ENCODE measurements around the gene ACSF2. TPM values are rescaled to one million over a fixed set of nuclear protein-coding genes. Genes with fewer than 3 reads are reported as not detected.

Gene ACSF2
- polyA plus RNA-seq, 1 of the 3 experiments (the other 2 are of a cell fraction), result 46.6 TPM

DNA sequence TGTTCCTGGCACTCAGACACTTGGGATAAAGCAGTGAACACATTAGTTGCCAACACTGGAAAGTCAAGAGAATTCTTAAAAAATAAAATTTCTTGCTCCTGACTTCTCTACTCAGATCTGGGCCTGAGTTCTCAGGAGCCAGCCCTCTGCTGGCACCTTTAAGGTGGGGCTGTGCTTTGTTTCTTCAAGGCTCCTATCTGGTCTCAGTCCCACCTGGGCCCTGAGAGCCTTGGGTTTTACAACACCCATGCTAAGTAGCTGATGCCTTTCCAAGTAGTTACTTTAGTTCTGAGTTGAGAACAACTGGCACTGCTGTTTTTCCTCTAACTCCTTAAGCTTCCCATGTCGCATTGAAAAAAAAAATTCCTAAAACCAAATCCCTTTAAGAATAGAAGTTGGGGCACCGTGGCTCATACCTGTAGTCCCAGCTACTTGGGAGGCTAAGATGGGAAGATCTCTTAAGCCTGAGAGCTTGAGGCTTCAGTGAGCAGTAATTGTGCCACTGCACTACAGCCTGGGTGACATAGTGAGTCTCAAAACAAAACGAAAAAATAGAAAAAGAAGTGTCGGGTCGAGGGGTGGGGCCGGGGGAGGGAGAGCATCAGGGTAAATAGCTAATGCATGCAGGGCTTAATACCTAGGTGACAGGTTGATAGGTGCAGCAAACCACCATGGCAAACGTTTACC, 26.1 kb downstream of the ACSF2 start:
- DNase-seq, result no peak
- ChIA-PET CTCF (interaction anchor here (0.7 to 2.5 kb wide), 5 partner anchors 14 to 49 kb away, joined by 3 to 11 read pairs (median 3); no protein-coding TSS in a partner anchor), POLR2A (no interaction called here)
- Histone ChIP-seq H3K4me2 (no peak overlapping the region), H3K79me2 (ENCODE audit: insufficient read depth) (no peaks in the 10 kb centered on the region), H3K27me3 (ENCODE audit: insufficient read depth) (no peaks in the 10 kb centered on the region), H3K9me2 (no peaks in the 10 kb centered on the region), H3K4me3 (ENCODE audit: low read depth in 2 of 2, low read length in 1 of 2) (no peak overlapping the region), H4K20me1 (ENCODE audit: insufficient read depth) (no peaks in the 10 kb centered on the region), H3F3A (replicated peaks; ENCODE audit: insufficient read depth) (peaks cover 4% of the 10 kb centered on the region), H3K27ac (ENCODE audit: low read depth in 2 of 2, low read length in 1 of 2) (no peak overlapping the region), H3K4me1 (ENCODE audit: control insufficient read depth in 1 of 2, insufficient read depth in 2 of 2, low read depth in 1 of 2, low read length in 1 of 2) (no peaks in the 10 kb centered on the region), H2AFZ (ENCODE audit: low read depth) (no peak overlapping the region), H3K9me3 (no peaks in the 10 kb centered on the region), H3K9ac (no peak overlapping the region), H3K36me3 (replicated peaks in 1 of 2; ENCODE audit: control insufficient read depth in 1 of 2, insufficient read depth in 2 of 2, low read length in 1 of 2) (no peaks in the 10 kb centered on the region)
- WGBS (ENCODE audit: low lambda C conversion rate), result 77% methylated on average over 7 of the region's 7 CpGs
- TF ChIP-seq TCF12 (IDR thresholded peaks at IDR 0.05) (no peak), RCOR1 (IDR thresholded peaks at IDR 0.05; ENCODE audit: low read length) (no peak), YY1 (IDR thresholded peaks at IDR 0.05; ENCODE audit: low read depth) (no peak), REST (IDR thresholded peaks at IDR 0.05; ENCODE audit: low read depth, low read length) (no peak), TAF1 (IDR thresholded peaks at IDR 0.05; ENCODE audit: borderline replicate concordance, low read depth, low read length) (no peak), EP300 (IDR thresholded peaks at IDR 0.05; ENCODE audit: borderline replicate concordance in 1 of 2, low read depth in 1 of 2, low read length in 1 of 2) (no peak), TEAD4 (IDR thresholded peaks at IDR 0.05; ENCODE audit: borderline replicate concordance, insufficient read depth) (no peak), NFIC (IDR thresholded peaks at IDR 0.05; ENCODE audit: borderline replicate concordance) (no peak), JUND (IDR thresholded peaks at IDR 0.05) (no peak), MEF2A (IDR thresholded peaks at IDR 0.05; ENCODE audit: borderline replicate concordance, low read depth) (no peak), FOSL2 (IDR thresholded peaks at IDR 0.05; ENCODE audit: borderline replicate concordance, low read depth) (no peak), EZH2phosphoT487 (IDR thresholded peaks at IDR 0.05; ENCODE audit: borderline replicate concordance, low read depth) (no peak), GABPA (IDR thresholded peaks at IDR 0.05; ENCODE audit: low read depth) (no peak), GATA2 (CRISPR knock-in tag; IDR thresholded peaks at IDR 0.05) (no peak), SMC3 (IDR thresholded peaks at IDR 0.05; ENCODE audit: low read depth, low read length) (no peak)
- TF ChIP-seq, protein P1, sequence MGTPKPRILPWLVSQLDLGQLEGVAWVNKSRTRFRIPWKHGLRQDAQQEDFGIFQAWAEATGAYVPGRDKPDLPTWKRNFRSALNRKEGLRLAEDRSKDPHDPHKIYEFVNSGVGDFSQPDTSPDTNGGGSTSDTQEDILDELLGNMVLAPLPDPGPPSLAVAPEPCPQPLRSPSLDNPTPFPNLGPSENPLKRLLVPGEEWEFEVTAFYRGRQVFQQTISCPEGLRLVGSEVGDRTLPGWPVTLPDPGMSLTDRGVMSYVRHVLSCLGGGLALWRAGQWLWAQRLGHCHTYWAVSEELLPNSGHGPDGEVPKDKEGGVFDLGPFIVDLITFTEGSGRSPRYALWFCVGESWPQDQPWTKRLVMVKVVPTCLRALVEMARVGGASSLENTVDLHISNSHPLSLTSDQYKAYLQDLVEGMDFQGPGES (IDR thresholded peaks at IDR 0.05; ENCODE audit: low read depth, low read length), result no peak

All from SK-N-SH (cell line).